Kasumi-1 (cell line): ENCODE measurements around the gene CMTM8.

Experiments used
- DNase-seq, 2 experiments: peaks; one replicate each; lab custom pipeline; 2025; lab: John Stamatoyannopoulos, UW

The CMTM8 gene

GRCh38 chr3:32278714-32279113 lies 40.2 kb downstream of the CMTM8 start:
- DNase-seq, result no peak

DNA sequence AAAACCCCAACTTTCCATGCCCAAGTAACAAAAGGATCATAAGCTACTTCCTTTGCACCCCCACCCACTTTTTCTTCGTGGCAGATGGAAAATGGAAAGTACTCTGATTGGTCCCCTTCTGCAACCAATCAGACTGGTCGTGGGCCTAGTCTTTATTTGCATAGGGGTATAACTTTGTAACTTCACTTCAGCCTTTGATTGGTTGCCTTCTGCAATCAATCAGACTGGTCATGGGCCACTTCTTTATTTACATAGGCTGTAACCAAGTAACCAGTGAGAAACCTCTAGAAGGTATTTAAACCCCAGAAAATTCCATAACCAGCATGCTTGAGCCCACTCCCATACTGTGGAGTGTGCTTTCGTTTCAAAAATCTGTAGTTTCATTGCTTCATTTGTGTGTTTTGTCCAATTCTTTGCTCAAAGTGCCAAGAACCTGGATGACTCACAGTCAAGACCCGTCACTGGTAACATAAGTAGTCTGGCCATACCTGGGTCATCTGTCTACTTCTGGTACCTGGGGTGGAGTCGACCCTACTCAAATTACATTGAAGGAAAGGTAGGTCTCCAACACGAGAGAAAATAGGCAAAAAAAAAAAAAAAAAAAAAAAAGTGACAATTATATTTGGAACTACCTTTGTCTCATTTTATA lies 41.9 kb downstream of the CMTM8 start:
- no peak for DNase-seq

DNA sequence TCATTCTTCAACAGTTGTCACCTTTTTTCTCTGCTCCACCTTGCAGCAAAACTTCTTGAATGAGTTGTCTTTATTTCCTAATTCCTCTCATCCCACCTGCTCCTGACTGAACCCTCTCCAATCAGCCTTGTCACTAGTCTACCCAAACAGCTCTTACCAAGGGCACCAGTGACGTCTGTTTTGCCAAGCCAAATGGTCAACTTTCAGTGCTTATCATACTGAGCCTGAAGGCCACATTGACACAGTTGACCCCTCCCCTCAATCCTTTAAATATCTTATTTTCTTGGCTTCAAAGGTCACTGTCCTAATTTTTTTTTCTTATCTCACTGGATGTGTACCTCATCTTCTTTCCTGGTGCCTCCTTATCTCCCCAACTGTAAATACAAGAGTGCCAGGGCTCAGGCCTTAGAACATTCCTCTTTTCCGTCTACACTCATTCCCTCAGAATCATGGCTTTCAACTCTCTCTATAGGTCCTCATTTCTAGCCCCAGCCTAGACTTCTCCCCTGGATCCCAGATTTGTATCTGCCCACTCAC lies 43.2 kb downstream of the CMTM8 start:
- DNase-seq, result no peak

GRCh38 chr3:32282578-32283154 lies 44.2 kb downstream of the CMTM8 start:
- no peak for DNase-seq

- DNase-seq, result no peak
These were observed 44.8 kb downstream of the CMTM8 start for GRCh38 chr3:32283304-32283703.

GRCh38 chr3:32284443-32285212 lies 46.1 kb downstream of the CMTM8 start:
- DNase-seq, result no peak

GRCh38 chr3:32285891-32286290 lies 47.4 kb downstream of the CMTM8 start:
- no peak for DNase-seq

DNA sequence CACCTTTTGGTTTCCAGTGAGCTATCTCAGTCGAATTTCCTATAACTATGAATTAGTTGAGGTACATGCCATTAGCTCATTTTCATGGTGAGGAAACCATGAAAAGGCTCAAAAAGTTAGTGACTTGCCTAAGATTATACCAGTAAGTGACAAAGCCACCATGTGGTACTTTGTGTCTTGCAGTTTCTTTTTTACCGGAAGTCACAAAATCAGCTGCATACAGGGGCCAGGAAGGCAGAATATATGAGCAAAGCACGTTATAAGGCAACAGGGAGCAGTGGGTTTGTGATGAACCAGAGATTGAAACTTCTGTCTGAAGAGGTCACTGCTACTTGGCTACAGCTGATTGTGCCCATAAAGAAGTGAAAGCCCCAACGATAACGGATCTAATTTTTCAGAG lies 50.3 kb downstream of the CMTM8 start:
- peak in 1 of 2 experiments; percentile 3 for DNase-seq

DNA sequence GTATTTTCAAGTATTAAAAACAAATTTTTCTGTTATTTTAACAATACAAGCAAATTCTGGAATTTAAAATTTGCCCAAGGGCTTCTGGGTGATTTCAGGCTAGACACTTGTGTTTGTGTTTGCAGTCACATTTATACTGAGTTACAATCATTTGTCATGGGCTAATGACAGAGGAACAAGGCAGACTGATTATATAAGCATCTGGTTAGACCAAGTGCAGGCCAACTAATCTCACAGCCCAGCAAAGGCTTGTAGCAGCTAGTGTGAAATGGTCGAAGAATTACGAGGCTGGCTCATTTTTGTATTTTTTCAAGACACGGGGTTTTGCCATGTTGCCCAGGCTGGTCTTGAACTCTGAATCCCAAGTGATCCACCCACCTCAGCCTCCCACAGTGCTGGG lies 52.1 kb downstream of the CMTM8 start:
- no peak for DNase-seq

DNA sequence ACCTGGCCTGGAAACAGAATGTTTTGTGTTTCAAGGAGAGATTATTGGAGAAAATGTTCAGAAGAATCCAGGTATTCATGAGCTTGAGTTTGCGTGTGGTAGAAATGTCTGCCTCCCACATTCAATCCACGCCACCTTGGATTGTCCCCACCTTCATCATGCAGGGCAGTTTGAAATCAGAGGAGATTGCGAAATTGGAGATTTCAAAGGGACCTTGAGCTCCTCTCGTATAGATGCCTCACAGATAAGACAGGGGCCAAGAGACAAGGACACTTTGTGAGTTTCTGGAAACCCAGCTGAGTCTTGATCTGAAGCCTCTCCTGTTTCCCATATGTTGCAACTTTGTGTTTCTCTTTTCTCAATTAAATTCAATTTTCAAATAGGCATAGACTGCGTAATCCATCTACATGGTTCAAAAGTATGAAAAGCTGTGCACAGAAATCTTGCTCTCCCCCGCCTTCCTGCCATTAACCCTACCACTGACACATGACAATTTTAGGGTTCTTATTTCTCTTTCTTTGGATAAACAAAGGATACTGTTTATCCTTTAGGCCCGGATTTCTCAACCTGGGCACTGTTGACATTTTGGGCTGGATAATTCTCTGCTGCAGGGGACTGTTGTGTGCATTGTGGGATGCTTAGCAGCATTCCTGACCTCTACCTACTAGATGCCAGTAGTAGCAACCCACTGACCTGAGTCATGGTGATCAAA lies 53.8 kb downstream of the CMTM8 start:
- no peak for DNase-seq

- DNase-seq, result no peak
These were observed 55.4 kb downstream of the CMTM8 start for GRCh38 chr3:32293903-32294302.

- DNase-seq, result peak; percentile 64 to 66
These were observed 58.0 kb downstream of the CMTM8 start for GRCh38 chr3:32296251-32297204.

- DNase-seq, result no peak
These were observed 58.9 kb downstream of the CMTM8 start for GRCh38 chr3:32297366-32297765.

- DNase-seq, result no peak
These were observed 62.9 kb downstream of the CMTM8 start for GRCh38 chr3:32301426-32301825.

GRCh38 chr3:32302601-32303398 lies 64.3 kb downstream of the CMTM8 start:
- no peak for DNase-seq

DNA sequence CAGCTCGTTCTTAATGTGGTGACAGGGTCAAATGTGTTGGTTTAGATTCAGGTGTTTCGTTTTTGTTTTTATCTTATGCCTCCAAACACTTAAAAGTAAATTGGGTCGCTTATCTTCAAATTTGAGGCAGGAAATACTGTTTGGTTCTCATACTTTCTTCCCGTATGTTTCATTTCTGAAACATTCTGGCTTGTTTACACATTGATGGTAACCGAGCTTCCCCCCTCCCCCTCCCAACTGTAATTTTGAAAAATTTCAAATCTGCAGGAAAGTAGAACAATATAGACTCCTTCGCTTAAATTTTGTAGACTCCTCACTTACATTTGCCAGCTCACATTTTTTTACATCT lies 64.9 kb downstream of the CMTM8 start:
- no peak for DNase-seq

GRCh38 chr3:32303977-32304881 lies 65.7 kb downstream of the CMTM8 start:
- no peak for DNase-seq

GRCh38 chr3:32305361-32305876 lies 66.9 kb downstream of the CMTM8 start:
- no peak for DNase-seq

DNA sequence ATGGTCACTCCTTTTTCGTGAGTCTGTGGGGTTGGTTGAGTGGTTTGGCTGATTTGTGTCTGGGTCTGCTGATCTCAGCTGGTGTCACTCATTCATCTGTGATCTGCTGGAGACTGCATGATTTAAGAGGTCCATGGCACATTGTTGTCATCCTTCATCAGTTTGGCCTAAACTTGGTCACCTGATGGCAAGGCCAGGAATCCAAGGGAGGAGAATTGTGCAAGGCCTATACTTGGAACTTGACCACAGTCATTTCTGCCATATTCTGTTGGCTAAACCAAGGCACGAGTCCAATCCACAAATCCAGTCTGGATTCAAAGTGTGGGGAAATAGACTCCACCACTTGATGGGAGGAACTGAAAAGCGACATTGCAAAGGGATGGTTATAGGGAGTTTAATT lies 67.6 kb downstream of the CMTM8 start:
- DNase-seq, result no peak
